ENCODE measurements around the gene TOMM40.
"Not testable (repeated sequence)": the region's sequence is repeated elsewhere in the genome, so short reads cannot be mapped to it uniquely, and the experiment has no call there.

Gene TOMM40

DNA sequence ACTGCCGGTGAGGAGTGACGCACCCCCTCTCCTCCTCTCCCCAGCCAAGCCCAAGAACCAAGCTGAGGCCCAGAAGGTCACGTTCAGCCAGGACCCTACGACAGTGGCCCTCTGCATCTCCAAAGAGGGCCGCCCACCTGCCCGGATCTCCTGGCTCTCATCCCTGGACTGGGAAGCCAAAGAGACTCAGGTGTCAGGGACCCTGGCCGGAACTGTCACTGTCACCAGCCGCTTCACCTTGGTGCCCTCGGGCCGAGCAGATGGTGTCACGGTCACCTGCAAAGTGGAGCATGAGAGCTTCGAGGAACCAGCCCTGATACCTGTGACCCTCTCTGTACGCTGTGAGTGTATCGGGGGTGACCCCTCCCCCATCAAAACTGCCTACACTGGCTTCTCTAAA, 19.2 kb upstream of the TOMM40 start:
- DNase-seq (ENCODE audit: low read depth) = no peak

DNA sequence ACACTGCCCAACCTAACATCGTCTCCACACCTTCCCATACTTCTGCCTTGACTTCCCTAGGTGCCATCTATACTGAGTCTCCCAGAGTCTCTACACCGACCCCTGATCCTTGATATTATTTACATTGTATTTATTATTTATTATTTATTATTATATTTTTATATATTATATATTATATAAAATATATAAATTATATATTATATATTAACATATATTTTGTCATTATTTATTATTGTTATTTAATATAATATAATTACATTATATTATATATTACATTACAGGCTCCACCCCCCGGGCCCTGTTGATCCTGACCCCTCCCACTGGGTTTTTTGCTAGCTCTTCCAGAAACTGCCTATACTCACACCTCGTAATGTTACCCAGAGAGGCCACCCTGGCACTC, 18.4 kb upstream of the TOMM40 start:
- DNase-seq (ENCODE audit: low read depth) = no peak

DNA sequence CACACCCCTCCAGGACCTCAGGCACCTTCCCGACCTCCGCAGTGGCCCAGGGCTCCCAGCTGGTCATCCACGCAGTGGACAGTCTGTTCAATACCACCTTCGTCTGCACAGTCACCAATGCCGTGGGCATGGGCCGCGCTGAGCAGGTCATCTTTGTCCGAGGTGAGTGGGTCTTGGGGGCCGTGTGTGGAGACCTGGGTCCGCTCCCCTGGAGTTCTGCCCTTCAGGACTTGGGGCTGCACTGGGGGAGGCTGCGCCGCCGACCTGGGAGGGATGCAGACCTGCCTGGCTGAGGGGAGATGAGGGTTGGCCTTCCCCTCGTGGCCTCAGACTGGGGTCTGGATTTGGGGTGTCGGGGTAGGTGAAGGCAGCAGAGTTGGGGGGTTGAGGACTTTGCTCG, 16.7 kb upstream of the TOMM40 start:
- DNase-seq (ENCODE audit: low read depth) = no peak

DNA sequence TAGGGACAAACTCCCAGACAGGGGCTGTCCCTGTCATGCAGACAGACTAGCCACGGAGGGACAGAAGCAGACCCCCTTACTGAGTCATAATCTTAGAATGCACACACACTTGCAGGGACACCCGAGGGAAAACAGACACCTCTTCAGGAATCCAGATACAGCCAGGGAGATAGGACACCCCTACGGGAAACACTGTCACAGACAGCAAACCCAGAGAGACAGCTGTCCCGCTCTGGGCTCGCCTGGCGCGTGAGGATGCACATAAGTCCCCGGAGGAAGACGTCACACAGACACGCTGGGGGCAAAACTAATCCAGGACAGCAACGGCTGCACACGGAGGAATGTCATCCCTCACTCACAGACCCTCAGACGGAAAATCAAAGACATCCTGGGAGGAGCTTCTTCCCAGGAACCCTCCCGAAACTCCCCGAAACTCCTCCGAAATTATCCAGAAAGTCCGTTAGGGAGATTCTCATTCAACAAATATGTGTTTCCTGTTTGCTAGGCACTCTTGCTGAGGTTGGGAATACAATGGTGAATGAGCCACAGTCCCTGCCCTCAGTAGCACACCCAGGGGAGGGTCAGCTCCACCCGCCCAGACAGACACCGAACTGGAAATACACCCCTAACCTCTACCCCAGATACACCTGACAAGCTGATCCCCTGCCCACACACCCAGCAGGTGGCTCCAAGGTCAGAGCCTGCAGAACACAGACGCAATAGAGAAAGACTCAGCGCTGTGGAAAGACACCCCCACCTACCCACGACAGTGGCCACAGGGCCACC, 15.2 kb upstream of the TOMM40 start:
- no peak for DNase-seq (ENCODE audit: low read depth)

DNA sequence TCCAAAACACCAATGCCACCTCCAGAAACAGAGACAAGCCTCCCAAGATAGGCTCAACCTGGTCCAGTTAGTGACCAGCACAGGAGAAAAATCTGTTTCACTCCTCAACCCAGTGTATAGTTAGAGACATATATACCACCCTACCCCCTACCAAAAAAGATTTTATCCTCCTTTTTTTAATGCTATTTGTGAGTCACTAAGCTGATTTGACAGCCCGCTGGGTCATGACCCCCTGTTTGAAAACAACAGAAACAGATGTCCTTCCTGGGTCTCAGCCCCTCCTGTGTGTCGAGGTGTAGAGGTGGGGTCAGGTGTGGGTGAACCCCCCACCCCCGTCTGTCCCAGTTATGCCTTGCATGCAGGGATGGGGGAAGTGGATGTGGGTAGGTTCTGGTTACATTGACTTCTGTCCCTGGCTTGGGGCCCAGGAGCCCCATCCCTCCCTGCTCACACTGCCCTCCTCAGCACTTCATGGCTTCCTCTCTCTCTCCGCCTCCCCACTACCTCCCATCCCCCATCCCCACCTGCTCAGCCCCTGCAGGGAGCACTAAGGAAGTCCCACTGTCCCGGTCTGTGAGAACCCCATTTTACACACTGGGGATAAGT, 14.0 kb upstream of the TOMM40 start:
- DNase-seq (ENCODE audit: low read depth) = no peak

DNA sequence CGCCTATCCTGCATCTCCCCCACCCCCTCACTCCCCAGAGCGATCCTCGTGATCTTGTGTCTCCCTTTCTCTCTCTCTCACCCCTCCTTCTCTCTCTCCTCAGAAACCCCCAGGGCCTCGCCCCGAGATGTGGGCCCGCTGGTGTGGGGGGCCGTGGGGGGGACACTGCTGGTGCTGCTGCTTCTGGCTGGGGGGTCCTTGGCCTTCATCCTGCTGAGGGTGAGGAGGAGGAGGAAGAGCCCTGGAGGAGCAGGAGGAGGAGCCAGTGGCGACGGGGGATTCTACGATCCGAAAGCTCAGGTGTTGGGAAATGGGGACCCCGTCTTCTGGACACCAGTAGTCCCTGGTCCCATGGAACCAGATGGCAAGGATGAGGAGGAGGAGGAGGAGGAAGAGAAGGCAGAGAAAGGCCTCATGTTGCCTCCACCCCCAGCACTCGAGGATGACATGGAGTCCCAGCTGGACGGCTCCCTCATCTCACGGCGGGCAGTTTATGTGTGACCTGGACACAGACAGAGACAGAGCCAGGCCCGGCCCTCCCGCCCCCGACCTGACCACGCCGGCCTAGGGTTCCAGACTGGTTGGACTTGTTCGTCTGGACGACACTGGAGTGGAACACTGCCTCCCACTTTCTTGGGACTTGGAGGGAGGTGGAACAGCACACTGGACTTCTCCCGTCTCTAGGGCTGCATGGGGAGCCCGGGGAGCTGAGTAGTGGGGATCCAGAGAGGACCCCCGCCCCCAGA, 12.8 kb upstream of the TOMM40 start:
- DNase-seq (ENCODE audit: low read depth) = no peak

DNA sequence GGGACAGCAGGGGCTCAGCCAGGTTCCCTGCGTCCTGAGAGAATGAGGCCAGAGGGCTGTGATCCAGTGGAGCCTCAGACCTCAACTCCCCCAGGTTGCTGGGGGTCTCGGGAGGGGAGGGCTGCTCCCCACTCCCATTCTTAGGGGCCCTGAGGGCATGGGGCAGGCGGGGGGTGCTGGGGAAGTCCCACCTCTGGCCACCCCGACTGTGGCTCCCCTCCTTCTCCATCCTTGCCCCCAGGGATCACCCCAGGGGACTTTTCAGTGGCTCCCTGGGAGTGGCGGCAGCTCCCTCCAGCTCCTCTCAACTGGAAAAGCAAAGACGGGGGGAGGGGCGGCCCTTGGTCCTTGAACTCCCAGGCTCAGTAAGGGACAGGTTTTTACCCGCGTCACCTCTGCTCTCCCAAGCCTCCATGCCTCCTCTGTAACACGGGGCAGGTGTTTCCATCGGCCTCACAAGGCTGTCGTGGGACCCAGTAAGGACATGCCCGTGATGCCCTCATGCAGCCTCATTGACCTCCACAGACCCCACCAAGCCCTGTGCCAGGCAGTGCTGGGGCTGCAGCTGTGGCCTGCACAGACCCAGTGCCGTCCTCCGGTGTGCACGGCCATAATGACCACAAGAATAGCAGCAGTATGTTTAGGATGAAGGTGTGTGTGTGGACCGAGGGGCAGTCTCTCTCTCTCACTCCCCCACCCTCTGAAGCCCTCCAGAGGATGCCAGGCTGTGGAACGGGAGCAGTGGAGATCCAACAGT, 11.6 kb upstream of the TOMM40 start:
- no peak for DNase-seq (ENCODE audit: low read depth)

DNA sequence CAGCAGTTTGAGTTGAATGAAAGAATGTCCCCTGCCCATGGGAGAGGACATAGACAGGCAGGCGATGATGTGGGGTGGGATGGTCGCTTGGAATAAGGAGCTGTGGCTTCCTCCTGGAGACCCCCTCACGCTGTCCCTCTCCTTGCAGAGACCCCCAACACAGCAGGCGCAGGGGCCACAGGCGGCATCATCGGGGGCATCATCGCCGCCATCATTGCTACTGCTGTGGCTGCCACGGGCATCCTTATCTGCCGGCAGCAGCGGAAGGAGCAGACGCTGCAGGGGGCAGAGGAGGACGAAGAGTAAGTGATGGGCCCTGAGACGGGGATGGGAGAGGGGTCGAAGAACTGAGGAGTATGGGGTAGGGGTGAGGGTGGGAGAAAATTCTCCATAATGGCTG, 9.0 kb upstream of the TOMM40 start:
- no peak for DNase-seq (ENCODE audit: low read depth)

DNA sequence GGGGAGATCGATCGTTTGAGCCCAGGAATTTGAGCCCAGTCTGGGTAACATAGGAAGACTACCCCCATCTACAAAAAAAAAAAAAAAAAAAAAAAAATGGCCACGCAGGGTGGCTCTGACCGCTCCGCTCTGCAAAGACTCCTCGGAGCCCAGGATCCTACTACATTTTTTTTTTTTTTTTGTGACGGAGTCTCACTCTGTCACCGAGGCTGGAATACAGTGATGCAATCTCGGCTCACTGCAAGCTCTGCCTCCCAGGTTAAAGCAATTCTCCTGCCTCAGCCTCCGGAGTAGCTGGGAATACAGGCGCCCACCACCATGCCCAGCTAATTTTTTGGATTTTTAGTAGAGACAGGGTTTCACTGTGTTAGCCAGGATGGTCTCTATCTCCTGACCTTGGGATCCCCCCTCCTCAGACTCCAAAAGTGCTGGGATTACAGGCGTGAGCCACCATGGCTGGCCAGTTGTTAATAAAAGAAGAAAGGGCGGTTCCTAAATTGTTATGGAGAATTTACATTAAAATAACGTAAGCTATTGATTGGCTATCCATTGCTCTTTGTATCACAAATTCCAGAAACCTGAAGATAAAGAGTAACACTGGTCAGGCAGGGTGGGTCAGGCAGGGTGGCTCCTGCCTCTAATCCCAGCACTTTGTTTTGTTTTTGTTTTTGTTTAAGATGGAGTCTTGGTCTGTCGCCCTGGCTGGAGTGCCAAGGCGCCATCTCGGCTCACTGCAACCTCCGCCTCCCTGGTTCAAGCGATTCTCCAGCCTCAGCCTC, 8.2 kb upstream of the TOMM40 start:
- not testable (repeated sequence) for DNase-seq (ENCODE audit: low read depth)

DNA sequence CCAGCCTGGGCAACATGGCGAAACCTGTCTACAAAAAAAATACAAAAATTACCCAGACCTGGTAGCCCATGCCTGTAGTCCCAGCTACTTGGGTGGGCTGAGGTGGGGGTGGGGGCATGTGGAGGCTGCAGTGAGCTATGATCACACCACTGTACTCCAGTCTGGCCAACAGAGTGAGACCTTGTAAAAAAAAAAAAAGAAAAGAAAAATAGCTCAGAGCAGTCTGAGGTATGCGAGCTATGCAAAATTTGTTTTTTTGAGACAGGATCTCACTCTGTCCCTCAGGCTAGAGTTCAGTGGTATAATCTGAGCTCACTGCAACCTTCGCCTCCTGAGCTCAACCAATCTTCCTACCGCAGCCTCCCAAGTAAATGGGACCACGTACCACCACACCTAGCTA, 7.1 kb upstream of the TOMM40 start:
- DNase-seq (ENCODE audit: low read depth) = no peak

DNA sequence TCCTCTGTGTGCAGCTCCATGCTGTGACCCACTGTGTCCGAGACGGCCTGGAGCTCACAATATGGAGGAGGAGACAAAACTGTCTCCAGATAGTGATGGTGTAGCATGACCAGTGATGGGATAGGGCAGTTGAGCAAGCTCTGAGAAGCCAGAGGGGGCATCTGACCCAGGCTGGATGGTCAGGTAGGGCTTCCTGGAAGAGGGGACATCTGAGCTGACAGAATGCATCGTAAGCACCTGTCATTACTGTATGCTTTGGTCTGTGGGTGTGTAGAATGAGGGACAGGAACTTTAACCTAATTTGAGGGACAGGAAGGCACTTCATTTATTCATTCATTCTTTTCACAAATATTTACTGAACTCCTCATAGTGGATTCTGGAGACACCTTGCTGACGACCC, 6.5 kb upstream of the TOMM40 start:
- no peak for DNase-seq (ENCODE audit: low read depth)

DNA sequence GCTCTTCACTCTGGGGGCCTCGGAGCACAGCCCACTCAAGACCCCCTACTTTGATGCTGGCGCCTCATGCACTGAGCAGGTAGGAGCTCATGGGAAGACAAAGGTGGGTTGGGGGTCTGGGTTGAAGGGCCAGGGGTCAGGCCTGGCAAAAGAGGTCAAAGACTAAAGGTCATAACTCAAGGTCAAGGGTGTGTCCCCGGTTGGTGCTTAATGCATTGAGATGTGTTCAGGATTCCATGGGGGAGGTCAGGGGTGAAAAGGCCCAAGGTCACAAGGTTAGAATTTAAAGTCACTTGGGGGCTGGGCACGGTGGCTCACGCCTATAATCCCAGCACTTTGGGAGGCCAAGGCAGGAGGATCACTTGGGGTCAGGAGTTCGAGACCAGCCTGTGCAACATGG, 4.9 kb upstream of the TOMM40 start:
- DNase-seq (ENCODE audit: low read depth) = no peak

DNA sequence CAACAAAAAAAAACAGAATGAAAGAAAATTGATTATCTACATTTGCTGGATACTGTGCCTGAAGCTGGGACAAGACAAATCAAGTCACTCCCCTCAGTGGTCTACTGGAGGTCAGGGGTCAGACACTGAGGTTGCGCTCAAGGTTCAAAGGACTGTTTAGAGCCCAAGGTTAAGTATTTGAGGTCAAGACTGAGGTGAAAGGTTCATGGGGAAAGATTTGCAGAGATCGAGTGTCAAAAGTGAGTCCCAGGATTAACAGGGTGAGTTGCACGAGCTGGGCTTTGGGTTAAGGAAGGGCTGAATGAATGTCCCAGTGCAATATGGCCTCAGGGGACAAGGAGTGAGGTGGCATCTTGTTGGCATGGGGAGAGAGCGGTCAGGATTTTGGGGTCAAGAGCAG, 3.4 kb upstream of the TOMM40 start:
- no peak for DNase-seq (ENCODE audit: low read depth)

DNA sequence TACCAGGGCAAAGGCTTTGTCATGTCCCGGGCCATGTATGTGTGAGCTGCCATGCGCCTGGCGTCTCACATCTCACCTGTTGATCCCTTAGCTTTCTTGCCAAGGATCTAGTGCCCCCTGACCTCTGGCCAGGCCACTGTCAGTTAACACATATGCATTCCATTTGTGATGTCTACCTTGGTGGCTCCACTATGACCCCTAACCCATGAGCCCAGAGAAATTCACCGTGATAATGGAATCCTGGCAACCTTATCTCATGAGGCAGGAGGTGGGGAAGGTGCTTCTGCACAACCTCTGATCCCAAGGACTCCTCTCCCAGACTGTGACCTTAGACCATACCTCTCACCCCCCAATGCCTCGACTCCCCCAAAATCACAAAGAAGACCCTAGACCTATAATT, 2.7 kb upstream of the TOMM40 start:
- not testable (repeated sequence) for DNase-seq (ENCODE audit: low read depth)

DNA sequence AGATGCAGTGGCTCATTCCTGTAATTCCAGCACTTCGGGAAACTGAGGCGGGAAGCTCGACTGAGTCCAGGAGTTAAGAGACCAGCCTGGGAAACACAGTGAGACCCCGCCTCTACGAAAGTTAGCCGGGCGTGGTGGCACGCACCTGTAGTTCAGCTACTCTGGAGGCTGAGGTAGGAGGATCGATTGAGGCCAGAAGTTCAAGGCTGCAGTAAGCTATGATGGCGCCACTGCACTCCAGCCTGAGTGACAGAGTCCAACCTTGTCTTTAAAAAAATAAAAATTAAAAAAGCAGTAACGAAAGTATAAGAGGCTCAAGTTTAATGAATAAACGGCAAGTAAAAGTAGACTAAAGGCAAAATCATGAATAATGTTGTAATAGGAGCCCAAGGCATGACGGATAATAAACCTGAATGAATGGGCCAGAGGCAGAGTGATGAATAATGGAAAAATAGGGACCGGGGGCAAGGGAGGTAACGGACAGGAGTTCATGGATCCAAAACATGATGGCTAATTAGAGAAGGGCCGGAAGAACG, 1.2 kb upstream of the TOMM40 start:
- no peak for DNase-seq (ENCODE audit: low read depth)

DNA sequence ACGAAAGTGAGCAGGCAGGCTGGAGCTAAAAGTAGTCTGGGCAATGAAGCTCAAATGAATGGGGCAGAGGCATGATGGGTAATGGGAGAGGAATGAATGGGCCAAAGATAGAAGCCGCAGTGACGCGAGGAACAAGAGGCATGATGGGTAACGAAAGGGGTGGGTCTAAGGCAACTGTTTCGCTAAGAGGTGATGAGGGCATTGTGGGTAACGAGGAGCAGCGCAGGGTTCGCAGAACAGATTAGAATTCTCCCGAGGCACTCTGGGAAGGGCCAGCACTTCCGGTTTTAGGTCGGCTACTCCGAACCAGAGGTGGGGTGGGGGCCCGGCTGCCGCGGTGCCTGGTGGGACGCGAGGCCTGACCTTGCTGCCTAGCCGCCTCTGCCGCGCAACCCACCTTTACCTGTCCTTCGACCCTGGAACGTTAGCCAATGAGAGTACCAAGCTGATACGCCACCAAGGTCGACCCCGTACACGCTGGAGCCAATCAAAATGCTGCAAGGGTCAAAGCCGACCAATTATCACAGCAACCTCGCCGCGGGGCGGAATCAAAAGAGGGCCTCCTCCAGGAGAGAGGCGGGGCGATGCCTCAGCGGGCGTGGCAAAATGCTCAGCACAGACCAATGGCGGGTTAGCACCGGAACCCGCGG, 563 bp upstream of the TOMM40 start:
- DNase-seq (ENCODE audit: low read depth) = peak; percentile 100

DNA sequence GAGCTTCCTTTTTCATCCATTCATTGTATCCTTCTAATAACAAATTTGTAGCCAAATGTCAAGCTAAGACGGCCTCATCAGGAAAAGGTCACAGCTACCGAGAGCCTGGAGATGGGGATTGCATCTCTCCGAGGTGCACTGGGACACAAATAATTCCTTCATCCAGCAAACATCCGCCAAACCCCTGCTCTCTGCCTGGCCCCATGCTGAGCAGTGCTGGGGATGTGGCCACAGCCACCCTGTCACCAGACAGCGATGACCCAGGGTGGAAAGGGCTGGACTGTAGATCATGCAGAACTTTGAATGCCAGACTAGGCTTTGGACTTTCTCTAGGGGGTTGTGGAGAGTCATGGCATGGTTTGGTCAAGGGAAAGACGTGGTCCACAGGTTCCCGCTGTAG, 1.9 kb downstream of the TOMM40 start:
- no peak for DNase-seq (ENCODE audit: low read depth)

DNA sequence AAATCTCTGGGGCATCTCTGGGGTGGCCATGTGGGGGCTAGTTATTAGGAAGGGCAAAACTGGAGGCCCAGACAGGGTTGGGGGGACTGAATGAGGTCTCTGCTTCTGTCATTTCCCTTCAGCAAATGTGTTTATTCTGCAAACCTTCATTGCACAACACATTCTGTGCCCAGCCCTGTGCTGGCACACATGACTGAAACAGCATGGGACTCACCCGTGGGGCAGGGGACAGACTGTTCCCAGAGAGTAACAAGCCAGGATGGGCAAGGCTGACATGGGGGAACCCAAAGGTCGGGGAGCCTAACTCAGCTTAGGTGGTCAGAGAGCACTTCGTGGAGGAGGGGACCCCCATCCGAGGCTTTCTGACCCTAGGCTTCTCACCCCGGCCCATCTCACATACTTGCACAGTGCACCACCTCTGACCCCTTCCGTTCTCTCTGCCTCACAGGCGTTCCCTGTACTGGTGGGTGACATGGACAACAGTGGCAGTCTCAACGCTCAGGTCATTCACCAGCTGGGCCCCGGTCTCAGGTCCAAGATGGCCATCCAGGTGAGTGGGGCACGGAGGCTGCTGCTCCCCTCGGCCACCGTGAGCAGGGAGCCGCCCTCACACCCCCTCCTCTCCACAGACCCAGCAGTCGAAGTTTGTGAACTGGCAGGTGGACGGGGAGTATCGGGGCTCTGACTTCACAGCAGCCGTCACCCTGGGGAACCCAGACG, 2.4 kb downstream of the TOMM40 start:
- no peak for DNase-seq (ENCODE audit: low read depth)

DNA sequence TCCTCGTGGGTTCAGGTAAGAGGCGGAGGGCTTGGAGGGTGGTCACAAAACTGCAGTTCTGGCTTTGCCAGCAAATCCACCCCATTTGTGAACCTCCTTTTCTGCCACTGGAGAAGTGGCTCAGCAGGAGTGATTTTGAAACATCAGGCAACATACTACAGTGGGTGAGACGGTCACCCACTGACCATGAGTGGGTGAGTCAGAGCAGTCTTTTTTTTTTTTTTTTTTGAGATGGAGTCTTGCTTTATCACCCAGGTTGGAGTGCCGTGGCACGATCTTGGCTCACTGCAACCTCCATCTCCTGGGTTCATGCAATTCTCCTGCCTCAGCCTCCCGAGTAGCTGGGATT, 3.0 kb downstream of the TOMM40 start:
- DNase-seq (ENCODE audit: low read depth) = no peak

DNA sequence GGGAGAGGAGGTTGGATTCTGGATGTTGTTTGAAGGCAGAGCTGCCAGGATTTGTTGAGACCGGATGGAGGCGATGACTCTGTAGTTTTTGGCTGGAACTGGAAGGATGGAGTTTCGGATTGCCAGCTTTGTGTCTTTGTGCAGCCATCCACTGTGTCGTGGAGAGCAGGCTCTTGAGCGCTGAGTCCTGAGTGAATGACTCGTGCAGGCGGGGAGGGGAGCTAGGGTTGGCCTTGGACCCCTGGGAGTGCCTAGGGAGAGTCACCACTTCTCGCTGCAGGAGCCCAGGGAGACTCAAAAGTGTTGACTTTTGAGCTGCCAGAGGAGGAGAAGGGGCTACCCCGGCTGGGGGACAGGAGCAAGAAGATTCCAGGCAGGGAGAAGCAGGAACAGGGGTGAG, 3.9 kb downstream of the TOMM40 start:
- no peak for DNase-seq (ENCODE audit: low read depth)

Data from HS-27A (cell line).